ENCODE results near the gene CBR1.
A peak's percentile ranks its signal among the peaks of the same experiment; 100 is the strongest.
"Not testable (repeated sequence)": the region's sequence is repeated elsewhere in the genome, so short reads cannot be mapped to it uniquely, and the experiment has no call there.

Gene CBR1

DNA sequence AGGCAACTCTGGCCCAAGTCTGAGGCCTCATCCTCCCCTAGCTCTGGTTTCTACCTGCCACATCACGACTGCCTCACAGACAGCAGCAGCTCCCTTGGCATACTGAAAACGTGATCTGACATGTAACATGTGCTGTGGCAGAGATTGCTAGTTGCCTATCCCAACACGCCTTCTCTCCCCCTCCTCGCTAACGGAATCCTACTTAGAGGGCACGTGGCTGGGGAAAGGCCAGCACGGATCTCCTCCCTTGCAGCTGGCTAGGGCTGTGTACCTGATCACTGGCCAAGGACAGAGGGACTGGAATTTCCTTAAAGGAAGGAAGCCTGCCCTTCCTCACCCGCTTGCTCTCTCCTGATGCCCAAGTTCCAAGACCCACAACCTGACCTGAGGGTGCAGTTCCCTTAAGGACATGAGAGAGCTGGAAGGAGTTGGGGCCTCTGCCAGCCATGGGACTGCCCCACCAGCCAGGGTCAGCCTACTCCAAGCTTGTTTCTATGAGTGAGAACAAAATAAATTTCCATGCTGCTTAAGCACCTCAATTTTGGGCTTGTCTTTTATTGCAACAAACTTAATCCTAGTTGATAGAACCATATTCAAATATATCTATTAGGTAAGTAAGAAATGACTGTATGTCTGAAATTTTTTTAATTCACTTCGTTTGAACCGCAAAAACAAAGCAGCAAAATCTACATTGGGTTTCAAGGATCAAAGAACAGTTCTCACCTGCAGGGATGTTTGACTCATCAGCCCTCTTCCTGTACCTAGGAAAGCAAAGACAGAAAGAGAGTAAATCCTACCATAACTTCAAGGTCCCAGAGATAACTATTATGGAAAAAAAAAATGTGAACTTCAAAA is 16.7 kb upstream of the CBR1 start:
- DNase-seq, result no peak

DNA sequence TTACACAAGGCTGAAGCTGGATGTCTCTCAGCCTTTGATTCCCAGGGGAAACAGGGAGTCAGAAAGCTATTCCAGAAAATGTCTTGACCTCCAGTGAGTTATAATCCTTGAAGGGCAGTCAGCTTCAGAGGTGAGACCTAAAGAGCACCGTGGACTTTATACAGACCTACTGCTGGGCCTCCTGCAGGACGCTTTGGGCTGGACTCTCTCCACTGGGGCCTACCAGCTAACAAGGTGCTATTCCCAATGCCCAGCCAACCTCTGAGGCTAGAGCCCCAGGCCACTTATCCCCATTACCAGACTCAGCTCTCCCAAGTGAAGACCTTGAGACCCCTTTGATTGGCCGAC is 16.1 kb upstream of the CBR1 start:
- no peak for DNase-seq

DNA sequence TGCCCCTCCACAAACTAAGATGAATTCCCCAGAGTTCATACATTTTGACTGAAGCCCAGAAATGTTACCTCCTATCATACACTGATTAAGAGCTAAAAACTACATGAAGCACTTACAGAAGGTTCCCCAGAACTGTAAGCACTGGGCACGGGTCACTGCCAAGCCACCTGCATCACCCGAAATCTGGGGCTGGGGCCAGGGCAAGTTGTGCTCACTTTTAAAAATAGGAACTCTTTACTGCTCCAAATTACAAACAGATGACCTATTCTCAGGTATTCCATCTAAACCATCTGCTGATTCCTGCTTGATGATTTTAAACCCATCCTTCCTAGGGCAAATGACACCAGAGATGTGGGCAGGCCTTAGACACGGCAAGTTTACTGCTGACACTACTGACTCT is 14.3 kb upstream of the CBR1 start:
- DNase-seq, result no peak

DNA sequence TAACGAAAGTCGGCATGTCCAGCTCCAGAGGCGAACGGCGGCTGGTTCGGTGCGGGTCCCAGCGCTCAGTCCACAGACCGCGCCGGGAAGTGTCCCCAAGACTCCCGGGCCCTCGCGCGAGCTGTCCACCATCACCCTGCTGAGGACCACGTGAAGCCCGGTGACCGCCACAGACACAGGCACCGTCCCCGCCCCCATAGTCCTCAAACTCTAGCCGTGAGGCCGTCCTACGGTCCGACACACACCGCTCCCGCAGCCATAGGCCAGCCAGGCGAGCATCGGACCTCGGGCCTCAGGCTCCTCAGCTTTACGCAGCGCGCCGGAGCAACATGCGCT is 10.0 kb upstream of the CBR1 start:
- no peak for DNase-seq

DNA sequence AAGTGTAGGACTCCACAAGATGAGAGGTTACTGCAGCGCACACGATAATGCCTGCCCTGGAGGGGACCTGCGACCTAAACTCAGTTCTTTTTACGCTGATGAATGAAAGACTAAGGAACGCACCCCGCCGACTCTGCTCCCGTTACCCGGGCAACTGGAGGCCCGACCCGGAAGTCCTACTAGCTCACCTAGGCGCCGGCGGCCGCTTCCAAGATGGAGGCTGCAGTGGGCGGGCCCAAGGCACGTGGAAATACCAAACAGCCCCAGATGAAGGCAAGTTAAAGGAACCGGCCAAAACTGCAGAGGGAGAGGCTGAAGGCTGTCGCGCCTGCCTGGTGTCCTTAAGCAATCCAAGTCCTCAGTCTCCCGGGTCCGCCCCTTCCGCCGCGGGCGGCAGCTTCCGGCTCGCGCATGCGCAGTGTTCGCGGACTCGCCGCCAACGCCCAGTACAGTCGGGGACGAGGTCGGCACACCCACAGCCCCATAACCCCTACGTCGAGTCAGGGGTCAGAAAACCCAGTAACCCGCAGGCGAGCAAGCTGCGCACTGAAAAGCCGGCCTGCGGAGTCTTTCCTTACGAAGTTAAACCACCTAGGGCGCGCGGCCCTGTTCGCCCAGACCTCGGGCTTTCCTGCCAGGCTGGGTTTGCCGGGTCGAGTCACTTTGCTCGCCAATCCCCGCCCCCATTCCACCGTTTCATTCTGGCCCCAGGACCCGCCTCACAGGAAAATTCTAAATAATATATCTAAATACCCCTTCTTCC is 9.5 kb upstream of the CBR1 start, which contains the start of gene SETD4:
Gene SETD4 (minus strand): TSS at position 368 of the 763 bp plus-strand sequence. CDS start 1,638 bp downstream, outside the sequence.
- peak; percentile 91 for DNase-seq

DNA sequence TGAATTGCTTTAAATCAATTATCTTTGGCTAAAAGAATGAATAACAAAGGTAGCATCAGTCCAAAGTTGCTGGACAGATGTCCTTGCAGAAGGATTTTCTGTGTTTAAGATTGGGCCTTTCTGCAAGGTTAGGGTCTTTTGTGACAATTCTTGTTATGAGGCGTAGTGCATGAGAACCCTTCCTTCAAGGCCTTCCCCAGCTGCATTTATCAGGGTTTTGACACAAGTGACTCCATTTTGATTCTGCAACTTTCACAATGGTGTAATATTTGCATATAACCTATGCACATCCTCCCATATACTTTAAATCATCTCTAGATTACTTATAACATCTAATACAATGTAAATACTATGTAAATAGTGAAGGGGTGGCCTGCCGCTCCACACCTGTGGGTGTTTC is 8.4 kb upstream of the CBR1 start:
- no peak for DNase-seq

DNA sequence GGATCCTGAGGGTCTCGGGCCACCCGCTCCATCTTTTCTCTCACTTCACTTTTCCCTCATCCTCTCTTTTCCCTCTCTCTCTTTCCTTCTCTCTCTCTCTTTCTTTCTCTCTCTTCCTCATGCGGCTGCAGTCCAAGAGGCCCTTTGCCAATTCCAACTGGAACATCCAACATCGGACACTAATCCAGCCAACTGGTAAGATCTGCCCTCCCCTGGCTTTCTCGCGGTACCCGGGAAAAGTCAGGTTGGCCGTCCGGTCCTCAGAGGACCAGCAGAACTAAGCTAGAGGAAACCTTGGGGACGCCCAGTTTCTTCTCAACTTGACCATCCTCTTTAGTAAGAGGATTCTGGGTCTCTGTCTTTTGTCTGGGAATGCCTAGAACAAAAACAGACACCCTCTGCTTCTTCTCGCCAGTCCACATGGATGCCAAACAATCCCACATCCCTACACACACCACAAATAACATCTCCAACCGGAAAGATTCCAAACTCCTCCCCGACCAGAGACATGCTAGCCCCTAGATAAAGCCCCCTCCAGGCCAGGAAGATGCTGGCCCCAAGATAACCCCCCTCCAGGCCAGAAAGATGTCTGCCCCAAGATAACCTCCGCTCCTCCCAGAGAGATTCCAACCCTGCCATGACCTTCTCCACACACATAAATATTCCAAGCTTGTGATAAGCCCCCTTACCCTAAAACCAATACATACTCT is 6.3 kb upstream of the CBR1 start:
- DNase-seq, result no peak

DNA sequence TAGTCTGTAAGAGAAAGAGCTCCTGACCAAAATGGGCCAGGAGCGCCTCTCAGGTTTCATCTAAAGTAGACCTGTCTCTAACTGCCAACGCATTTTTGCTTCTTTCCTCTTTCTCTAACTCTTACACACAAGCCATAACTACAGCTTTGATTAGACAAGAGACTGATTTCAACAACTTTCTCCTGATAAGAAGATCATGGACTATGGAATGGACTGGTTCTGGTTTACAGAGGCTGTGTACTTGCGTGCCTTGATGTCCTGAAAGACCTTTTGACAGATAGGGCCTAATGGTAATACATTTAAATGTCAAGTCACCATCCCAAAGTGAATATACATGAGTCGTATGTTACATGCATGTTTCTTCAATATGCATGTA is 5.8 kb upstream of the CBR1 start:
- DNase-seq, result no peak

DNA sequence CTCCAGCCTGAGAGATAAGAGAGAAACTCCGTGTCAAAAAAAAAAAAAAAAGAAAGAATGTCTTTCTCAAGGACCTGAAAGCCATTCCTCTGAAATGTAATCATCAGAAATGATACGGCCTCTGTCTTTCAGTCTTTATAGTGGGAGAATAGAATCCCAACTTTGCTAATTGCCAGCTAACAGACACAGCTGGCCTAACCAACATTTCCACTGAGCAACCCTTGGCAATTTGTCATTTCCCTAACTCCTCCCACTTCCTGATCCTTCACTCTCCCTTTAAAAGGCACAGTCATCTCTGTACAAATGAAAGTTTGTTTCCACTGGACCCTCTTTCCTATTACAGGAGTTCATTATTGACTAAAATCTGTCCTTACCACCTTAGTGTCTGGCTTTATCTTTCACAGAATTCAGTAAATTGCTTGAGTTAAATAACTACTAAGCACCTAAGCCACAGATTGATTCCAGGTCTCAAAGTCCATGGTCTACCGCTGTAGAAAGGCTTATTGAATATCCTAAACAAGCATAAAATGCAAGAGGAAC is 4.3 kb upstream of the CBR1 start:
- DNase-seq, result peak; percentile 82

DNA sequence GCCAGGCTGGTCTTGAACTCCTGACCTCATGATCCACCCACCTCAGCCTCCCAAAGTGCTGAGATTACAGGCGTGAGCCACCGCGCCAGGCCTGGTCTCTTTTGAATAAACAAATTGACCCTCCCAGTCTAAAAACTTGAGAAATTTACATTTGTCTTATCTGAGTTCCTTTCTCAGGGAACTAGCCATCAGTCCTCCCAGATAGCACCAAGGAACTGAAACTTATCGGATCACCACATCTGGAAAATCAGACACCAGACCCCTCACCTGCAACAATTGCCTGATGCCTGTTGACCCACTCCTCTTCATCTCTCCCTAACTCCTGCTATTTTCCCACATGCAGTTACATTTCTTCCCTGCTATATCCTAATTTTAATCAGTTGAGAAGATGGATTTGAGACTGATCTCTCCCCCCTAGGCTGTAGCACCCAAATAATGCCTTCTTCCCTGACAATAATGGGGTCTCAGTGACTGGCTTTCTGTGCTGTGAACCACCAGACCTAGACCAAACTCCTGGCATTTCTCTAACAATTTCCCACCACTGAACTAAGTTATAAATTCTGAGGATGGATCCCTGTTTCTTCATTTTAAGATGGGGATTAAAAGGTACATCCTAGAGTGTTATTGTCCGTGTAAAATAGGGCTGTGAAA is 951 bp upstream of the CBR1 start:
- DNase-seq, result no peak

DNA sequence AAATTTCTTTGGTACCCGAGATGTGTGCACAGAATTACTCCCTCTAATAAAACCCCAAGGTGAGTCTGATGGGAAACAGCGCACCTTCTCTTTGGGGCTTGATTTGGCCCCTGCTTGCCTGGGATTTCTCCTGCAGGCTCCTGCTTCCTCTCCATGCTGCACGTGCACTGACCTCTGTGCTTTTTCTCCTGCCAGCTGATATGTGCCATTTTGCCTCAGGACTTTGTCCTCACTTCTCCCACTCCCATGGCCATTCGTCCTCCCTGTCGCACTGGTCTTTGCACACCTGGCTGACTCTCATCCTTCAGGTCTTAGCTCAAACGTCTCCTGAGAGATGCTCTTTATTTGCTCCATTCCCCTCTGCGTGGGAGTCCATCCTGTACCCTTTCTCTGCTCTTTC is 1.2 kb downstream of the CBR1 start:
- DNase-seq, result no peak

DNA sequence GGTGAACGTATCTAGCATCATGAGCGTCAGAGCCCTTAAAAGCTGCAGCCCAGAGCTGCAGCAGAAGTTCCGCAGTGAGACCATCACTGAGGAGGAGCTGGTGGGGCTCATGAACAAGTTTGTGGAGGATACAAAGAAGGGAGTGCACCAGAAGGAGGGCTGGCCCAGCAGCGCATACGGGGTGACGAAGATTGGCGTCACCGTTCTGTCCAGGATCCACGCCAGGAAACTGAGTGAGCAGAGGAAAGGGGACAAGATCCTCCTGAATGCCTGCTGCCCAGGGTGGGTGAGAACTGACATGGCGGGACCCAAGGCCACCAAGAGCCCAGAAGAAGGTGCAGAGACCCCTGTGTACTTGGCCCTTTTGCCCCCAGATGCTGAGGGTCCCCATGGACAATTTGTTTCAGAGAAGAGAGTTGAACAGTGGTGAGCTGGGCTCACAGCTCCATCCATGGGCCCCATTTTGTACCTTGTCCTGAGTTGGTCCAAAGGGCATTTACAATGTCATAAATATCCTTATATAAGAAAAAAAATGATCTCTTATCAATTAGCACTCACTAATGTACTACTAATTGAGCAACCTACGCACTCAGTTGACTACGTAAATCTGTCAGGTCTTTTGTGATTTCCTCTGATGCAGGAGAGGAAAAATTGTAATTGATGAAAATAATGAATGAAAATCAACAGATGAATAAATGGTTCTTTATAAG is 2.8 kb downstream of the CBR1 start:
- no peak for DNase-seq

DNA sequence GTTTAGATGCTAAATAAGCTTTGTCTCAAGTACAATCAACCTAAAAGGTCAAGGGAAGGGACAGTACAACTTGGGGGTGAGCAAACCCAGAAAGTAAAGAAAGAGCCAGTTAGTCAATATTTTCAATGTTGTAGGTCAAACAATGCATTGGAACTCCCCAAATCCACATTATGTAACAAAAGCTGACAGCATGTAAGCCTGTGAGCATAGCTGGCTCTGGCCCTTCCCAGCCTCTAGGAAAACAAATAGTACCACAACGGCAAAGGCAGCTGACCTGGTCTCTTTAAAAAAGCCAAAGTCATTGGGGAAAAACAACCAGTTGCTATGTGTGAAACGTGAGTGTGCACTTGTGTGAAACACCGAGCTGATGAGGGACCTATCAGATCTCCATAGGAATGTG is 3.4 kb downstream of the CBR1 start:
- no peak for DNase-seq

DNA sequence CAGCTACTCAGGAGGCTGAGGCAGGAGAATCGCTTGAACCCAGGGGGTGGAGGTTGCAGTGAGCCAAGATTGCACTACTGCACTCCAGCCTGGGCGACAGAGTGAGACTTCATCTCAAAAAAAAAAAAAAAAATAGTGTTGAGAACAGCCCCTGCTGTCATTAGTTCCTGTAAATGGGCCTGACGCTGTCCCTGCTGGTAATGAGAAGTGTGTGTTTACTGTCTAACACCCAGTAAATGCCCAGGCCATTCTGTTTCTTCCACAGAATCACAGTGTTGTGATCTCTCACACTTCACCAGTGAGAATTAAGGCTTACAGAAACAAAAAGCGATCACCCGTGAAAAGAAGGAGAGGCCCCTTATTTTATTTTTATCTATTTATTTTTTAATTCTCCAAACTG is 4.1 kb downstream of the CBR1 start:
- not testable (repeated sequence) for DNase-seq

DNA sequence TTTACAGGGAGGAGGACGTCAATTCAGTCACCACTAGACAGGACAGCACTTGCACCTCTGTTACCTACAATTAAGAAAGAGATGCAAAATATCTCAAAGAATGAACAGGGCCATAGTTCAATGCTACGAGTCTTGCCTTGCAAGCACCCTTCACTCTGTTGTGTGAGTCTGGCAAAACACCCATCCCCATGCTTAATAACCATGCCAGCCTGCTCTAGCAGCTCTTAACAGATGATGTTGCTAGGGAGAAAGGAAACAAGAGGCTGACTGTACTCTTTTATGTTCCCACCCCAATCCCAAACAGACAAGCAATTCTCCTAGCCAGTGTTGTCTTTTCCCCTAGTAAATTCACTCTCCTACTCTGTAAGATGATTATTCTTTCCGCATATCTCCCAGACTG is 5.3 kb downstream of the CBR1 start:
- no peak for DNase-seq

DNA sequence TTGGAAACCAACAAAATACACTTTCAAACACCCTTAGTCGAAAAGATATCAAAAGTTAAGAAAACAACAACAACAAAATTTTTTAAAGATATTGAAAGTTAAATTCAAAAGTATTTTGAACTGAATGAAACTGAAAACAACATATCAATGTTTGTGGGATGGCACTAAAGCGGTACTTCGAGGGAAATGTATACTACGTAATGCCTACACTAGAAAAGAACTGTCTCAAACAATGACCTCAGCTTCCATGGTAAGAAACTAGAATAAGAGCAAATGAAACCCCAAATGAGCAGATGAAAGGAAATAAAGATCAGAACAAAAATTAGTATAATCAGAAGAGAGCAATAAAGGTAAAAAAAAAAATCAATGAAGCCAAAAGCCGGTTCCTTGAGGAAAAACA is 6.1 kb downstream of the CBR1 start:
- no peak for DNase-seq

DNA sequence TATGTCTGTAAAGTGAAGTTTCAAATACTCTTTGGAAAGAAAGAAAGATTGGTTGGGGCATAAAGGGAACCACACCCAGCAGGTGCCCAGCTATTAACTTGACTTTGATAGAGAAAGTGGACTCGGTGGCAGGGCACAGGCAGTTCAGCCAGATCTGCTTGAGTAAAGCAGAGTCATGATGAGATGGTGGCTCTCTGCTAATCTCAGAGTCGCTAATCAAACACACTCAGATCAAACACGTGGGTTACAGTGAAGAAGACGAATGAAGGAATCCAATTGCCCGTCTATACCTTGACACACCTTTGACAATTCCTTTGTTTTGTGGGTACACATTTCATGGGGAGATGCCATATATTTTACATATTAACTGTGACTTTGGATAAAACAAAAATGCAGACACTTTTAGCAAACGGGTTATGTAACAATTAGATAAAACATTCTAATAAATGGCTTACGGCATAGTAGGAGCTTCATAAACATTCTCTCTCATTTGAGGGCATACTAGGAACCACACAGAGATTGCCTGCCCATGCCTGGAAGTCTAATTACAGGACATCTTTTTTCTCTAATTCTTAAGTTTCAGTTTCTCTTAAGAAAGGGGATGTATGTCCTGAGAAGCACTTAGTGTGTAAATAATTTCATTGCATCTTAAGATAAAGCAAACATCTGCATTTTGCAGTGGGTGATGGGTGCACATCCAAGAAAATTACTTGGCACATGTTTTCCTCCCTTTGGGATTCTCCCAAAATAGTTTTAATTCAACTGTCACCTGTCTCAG is 7.2 kb downstream of the CBR1 start:
- DNase-seq, result no peak

DNA sequence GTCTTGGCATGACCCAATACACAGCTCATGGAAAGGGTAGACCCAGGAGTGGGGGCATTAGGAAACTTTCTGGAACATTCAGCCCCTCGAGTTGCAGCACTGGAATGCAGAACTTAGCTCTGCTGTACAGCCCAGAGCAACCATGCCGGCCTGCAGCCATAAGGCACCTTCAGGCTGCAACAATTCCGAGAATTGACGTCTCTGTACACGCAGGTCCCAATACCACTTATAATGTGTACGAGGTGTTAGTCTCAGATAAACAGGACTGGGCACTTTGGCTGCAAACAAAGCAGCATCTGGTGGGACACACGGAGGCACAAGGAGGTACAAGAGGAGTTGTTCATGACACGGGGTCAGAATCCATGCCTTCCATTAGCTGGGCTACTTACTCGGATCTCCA is 7.9 kb downstream of the CBR1 start:
- no peak for DNase-seq

DNA sequence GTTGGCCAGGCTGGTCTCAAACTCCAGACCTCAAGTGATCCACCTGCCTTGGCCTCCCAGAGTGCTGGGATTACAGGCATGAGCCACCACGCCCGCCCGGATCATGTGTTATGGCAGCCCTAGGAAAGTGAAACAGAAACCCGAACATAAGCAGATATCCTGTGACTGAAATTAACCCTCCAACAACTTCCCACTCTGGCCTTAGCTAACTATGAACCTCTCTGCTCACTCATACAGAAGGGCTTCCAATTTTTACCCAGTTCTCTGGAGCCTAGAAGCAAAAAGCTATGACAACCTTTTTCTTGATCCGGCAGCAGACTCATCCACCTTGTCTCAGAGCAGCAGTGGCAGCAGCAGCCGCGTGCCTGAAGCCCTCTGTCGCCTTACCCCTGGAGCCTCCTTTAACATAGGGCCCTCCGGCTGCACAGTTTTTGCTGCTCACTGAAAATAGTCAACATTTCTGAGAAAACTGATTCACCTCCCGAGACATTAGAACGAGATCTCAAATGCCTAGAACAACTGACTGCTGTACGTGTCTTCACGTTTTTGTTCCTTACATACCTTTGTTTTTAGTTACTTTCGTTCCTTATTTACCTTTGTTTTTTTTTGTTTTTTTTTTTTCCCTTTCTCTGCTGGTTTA is 9.3 kb downstream of the CBR1 start:
- DNase-seq, result no peak

DNA sequence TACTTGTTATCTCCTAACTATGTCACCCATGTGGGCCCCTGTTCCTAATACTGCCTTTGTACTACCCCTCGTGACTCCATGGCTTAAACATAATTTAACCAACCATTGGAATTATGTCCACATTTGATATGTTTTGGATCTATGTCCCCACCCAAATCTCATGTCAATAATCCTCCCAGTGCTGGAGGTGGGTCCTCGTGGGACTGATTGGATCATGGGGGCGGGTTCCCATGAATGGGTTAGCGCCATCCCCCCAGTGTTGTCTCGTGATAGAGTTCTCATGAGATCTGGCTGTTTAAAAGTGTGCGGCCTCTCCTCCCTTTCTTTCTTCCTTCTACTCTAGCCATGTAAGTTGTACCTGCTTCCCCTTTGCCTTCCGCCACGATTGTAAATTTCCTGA is 9.8 kb downstream of the CBR1 start:
- DNase-seq, result no peak

DNA sequence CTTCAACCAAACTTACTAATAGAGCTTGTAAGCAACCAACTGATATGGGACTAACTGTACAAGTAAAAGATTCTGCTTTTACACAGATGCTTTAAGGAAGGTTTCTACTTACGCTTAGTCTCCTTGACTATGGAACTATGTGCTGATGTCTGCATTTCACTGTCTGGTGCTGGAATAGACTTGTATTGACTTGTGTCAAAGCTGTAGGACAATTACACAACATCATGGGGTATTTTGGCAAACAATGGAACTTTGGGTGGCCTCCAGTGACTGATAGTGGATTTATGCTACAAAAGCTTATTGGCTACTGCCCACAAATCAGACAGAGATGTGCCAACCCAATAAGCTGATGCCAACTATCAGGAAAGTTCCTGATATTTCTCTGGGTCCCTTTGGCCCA is 10.6 kb downstream of the CBR1 start:
- DNase-seq, result no peak
